Skeletal muscle cell (primary cell): ENCODE data around the gene HPS1.

Experiments used
- DNase-seq: peaks from one replicate; pipeline ENCODE4 v3.0.0-alpha.2; 2010; ENCODE audit warnings: low read depth
- H3K4me3 ChIP-seq: 2 replicates; pipeline ENCODE4 v1.5.1; 2011; ENCODE audit warnings: low read depth, mild to moderate bottlenecking, control low read depth, low read length, moderate library complexity

HPS1 gene

GRCh38 chr10:98466861-98467505 is 20.2 kb upstream of the HPS1 start:
- no peak overlapping the region for H3K4me3 ChIP-seq
- no peak for DNase-seq

DNA sequence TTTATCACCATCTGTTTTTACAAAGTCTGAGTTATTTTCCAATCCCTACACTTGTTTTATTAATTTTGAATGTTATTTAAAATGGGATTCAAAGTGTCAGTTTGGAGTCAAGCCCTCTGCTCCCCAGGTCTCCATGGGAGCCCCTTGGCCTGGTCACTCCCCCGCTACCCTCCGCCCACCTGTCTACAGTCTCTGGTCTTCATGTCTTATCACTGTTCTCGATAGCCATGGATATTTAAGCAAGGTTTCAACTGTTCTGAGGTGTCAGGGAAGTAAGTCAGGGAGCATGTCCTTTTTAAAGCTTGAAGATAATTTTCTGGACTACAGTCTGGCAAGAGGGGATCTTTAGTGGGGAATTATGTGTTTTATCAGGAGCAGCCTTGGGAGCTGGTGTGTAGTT is 19.1 kb upstream of the HPS1 start:
- H3K4me3 ChIP-seq = no peak overlapping the region
- no peak for DNase-seq

DNA sequence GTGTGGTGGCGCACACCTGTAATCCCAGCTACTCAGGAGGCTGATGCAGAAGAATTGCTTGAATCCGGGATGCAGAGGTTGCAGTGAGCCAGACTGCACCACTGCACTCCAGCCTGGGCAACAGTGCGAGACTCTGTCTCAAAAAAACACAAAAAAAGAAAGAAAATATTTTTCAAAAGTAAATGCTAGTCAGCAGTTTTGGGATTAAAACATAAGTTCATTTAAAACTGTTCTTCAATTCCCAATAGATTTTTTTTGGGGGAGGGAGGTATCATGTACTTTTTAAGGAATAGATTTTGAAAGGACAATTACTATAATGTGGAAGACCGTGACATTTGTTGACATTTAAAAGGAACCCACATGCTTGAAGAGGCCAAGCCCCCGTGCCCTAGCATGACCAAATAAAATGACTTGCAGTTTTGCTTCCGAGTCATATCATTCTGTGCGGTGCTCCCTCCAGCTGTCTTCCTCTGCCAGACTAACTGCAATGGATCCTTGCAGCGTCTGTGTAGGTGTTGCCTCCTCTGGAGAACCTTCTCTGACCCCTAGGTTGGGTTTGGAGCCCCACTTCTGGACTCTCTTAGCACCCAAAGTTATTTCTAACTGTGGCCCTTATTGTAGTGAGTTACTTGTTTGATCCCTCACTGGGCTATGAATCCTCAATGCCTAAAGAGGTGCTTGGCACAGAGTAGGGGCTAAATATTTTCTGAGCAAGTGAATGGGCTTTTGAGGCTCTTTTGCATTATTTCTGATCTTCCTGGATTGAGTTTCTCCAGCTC is 17.4 kb upstream of the HPS1 start:
- no peak overlapping the region for H3K4me3 ChIP-seq
- no peak for DNase-seq

DNA sequence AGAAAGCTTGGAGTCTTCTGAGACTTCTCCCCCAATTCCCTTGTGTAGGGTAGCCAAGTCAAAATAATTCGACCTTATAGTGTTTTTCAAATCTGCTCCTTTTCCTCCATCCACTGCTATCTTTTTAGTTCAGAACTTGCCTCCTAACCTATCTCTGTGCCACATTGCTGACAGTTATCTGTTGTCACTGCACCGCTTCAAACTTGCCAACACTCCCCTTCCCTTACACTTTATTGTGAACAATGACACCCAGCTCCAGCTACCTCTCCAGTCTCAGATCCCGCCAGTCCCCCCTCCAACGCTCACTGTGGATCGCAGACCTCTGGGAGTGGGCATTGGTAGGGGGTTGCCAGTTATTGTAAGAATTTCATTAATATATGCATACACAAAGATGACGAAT is 16.3 kb upstream of the HPS1 start:
- H3K4me3 ChIP-seq = no peak overlapping the region
- no peak for DNase-seq

- no peak overlapping the region for H3K4me3 ChIP-seq
- no peak for DNase-seq
Measured at GRCh38 chr10:98461500-98461842, 14.7 kb upstream of the HPS1 start.

- peak; percentile 76 for DNase-seq
- no peak overlapping the region for H3K4me3 ChIP-seq
Measured at GRCh38 chr10:98460837-98461499, 14.2 kb upstream of the HPS1 start.

DNA sequence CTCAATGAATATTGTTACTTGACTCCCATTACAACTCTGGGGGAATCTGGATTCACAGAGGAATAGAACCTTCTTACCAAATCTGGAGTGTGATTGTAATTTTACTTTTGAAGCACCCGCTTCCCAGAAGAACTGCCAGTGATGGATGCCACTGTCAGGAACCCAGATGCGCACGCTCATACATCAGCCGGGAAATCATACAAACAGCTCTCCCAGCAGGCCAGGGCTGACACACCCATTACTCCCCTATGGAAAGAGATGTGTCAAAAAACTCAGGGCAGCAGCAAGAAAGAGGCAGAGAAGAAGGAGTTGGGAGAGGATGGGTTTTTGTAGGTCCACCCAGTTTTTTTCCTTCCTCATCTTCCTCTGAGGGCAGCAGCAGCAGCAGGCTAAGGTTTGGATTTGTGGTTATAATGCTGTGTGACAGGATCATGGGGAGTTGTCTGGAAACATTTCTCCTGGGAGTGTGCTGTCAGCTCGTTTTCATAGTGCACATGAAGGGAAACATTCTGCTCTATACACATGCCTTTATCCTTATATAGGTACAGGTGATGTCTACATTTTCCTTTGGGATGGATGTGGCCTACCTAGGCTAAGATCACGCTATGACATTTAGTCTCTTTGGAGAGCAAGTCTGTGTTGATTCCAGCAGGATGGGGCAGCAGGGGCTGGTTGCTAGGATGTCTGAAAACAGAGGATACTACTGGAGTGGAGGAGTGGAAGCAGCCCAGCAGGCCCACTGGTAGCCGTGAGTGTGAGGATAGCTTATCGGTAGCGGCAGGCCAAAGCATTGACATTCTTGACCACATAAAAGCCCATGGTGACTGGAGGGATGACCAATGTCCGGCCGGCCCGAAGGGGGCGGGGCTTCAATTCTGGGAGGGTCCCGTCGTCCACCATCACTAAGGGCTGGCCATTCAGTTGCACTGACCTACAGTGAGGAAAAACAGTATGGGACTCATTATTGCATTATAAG is 12.4 kb upstream of the HPS1 start:
- H3K4me3 ChIP-seq = no peak overlapping the region
- no peak for DNase-seq

GRCh38 chr10:98457721-98458120 is 11.0 kb upstream of the HPS1 start:
- no peak overlapping the region for H3K4me3 ChIP-seq
- no peak for DNase-seq

GRCh38 chr10:98456686-98457482 is 10.1 kb upstream of the HPS1 start:
- no peak for DNase-seq
- H3K4me3 ChIP-seq = no peak overlapping the region

- no peak overlapping the region for H3K4me3 ChIP-seq
Measured at GRCh38 chr10:98456043-98456570, 9.4 kb upstream of the HPS1 start.

DNA sequence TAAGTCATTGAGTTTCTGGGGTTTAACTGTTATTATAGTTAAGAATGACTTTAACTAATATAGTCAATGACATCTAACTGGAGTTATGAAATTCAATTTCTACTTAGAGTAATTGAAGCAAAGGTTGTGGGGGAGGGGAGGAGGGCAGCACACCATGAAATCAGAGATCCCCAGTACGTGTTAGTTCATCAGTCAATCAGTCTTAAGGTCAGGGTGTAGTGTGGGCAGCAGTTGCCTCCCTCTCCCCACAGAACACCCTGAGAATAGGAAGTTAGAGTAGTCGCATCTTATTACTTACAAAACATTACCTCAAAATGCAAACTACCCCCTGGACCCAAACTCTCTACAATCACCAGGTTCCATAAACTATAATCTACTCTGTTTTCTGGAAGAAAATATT is 7.0 kb upstream of the HPS1 start:
- no peak overlapping the region for H3K4me3 ChIP-seq
- DNase-seq = no peak

More at GRCh38 chr10:98456043-98456570, 9.4 kb upstream of the HPS1 start:
- DNase-seq = no peak

DNA sequence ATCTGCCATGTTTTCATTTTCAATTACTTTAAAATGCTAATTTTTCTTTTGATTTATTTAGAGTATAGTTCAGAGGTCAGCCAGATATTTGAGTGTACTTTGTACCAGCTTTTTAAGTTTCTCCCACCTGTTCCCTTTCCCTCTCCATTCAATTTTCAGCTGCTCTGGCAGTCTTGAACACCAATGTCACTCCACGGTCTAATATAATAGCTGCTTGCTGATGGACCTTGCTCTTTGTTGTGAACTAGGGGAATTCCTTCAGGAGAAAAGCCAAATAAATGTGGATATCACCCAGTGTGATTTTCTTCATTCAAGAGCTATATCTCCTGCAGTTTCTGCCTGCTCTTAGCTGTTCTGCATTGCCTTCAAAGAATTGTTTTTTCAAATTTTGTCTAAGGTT is 3.9 kb upstream of the HPS1 start:
- no peak overlapping the region for H3K4me3 ChIP-seq
- no peak for DNase-seq

- H3K4me3 ChIP-seq = no peak overlapping the region
- DNase-seq = no peak
Measured at GRCh38 chr10:98449287-98449686, 2.6 kb upstream of the HPS1 start.

GRCh38 chr10:98446151-98446660 is 529 bp downstream of the HPS1 start:
- H3K4me3 ChIP-seq = peak overlapping the region; percentile 68
- DNase-seq = no peak

DNA sequence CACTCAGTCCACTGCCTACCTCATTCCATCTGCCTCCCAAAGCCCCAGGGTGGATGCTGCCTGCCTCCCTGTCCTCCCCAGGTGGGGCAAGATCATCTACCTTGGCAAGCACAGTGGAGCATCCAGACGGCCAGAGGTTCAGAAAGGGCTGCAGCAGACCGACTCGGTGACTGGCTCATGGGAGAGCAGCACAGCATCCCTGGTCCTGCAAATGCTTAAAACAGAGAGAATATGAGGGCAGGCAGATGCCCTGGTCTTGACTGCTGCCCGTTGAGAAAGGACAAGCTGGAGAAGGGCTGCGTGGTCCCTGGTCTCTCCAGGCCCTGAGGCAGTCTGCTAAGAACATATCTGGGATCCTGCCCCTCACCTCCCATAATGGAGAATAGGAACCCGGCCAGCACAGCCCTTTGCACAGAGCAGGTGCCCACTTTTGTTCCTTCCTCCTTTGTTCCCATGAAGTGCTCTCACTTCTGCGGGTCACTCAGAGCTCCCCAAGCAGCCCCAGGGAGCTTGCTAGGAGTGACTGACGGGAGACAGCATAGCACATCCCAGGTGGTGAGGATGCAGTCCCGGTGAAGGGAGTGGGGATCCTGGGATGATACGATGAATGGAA is 1.4 kb downstream of the HPS1 start:
- peak overlapping the region; percentile 68 for H3K4me3 ChIP-seq

GRCh38 chr10:98444314-98445006 is 2.3 kb downstream of the HPS1 start:
- DNase-seq = no peak
- no peak overlapping the region for H3K4me3 ChIP-seq

More for the DNA sequence above, 1.4 kb downstream of the HPS1 start:
- no peak for DNase-seq

GRCh38 chr10:98438715-98439114 is 8.0 kb downstream of the HPS1 start:
- H3K4me3 ChIP-seq = no peak overlapping the region
- DNase-seq = no peak
